Superior temporal gyrus (tissue), 1 donor: ENCODE results near the gene APBA1.

Experiments used
- DNase-seq: peaks from one replicate; pipeline ENCODE4 v3.0.0-alpha.2; 2016; ENCODE audit errors: extremely low spot score

Gene APBA1

GRCh38 chr9:69579032-69579758 is 93.0 kb downstream of the APBA1 start:
- DNase-seq = no peak

GRCh38 chr9:69578026-69578425 is 94.1 kb downstream of the APBA1 start:
- DNase-seq = peak; percentile 25

- no peak for DNase-seq
Observed at GRCh38 chr9:69577123-69577522, 95.0 kb downstream of the APBA1 start.

- DNase-seq = no peak
Observed at GRCh38 chr9:69574057-69574456, 98.1 kb downstream of the APBA1 start.

GRCh38 chr9:69573651-69574050 is 98.5 kb downstream of the APBA1 start:
- no peak for DNase-seq

GRCh38 chr9:69572611-69573010 is 99.6 kb downstream of the APBA1 start:
- DNase-seq = no peak

- DNase-seq = no peak
Observed at GRCh38 chr9:69571032-69571431, 101.1 kb downstream of the APBA1 start.

GRCh38 chr9:69569738-69570451 is 102.3 kb downstream of the APBA1 start:
- no peak for DNase-seq

GRCh38 chr9:69564557-69564956 is 107.6 kb downstream of the APBA1 start:
- no peak for DNase-seq

GRCh38 chr9:69559126-69559525 is 113.0 kb downstream of the APBA1 start:
- no peak for DNase-seq

- no peak for DNase-seq
Observed at GRCh38 chr9:69556707-69557106, 115.5 kb downstream of the APBA1 start.

- no peak for DNase-seq
Observed at GRCh38 chr9:69555802-69556201, 116.4 kb downstream of the APBA1 start.

GRCh38 chr9:69554945-69555344 is 117.2 kb downstream of the APBA1 start:
- no peak for DNase-seq

- peak; percentile 79 for DNase-seq
Observed at GRCh38 chr9:69549310-69550202, 122.6 kb downstream of the APBA1 start.

GRCh38 chr9:69548681-69549080 is 123.5 kb downstream of the APBA1 start:
- DNase-seq = peak; percentile 62

GRCh38 chr9:69546265-69546664 is 125.9 kb downstream of the APBA1 start:
- DNase-seq = peak; percentile 56

- peak; percentile 57 for DNase-seq
Observed at GRCh38 chr9:69542942-69543704, 129.0 kb downstream of the APBA1 start.

GRCh38 chr9:69542058-69542457 is 130.1 kb downstream of the APBA1 start:
- DNase-seq = no peak

- DNase-seq = no peak
Observed at GRCh38 chr9:69535911-69536310, 136.3 kb downstream of the APBA1 start.

GRCh38 chr9:69535286-69535832 is 136.8 kb downstream of the APBA1 start:
- no peak for DNase-seq

GRCh38 chr9:69532396-69532795 is 139.8 kb downstream of the APBA1 start:
- no peak for DNase-seq
